MM.1S (cell line): Measurements from ENCODE around the gene S100A8.

Experiments
- CTCF ChIP-seq: fragments of 300-600 bp; sonication (generic); IDR thresholded peaks from 2 replicates; pipeline ENCODE4 v1.5.1; 2016; ENCODE audit warnings: antibody characterized with exemption, low read length, mixed read lengths
- EZH2 ChIP-seq: fragments of 300-600 bp; sonication (generic); optimal IDR thresholded peaks from 2 replicates; pipeline ENCODE3; 2017; ENCODE audit warnings: low read depth, mild to moderate bottlenecking, antibody characterized with exemption, low read length, mixed read lengths
- EZH2phosphoT487 ChIP-seq: fragments of 300-600 bp; sonication (generic); IDR thresholded peaks from 2 replicates; pipeline ENCODE4 v1.6.1; 2018; ENCODE audit warnings: antibody characterized with exemption, low read length

DNA sequence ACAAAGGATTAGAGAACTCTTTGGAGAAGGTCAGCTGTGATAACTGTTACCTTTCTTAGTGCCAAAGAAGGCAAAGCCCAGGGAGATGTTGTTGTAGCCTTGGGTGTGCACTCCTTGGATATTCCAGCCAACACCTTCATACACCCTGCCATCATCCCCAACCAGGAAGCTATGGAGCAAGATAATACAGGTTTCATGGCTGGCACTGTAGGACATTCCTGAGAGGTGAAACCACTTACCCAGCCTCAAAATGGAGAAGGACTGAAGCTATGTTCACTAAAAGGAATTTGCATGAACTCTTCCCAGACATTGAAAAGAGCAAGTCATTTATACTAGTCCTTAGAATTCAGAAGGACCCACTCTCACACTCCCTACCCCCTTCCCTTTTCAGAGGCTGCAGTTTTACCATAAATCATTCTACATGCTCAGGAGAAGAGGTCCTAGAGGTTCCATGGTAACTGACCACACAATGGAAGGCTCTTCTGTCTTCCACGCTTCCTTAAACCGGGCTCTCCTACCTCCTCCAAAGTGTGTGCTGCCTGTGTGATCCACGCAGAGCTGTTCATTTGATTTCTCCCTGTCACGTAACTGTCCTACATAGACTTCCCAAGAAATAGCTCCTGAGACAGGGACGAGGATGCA is 47.7 kb downstream of the S100A8 start:
- TF ChIP-seq CTCF (no peak), EZH2phosphoT487 (no peak), EZH2 (no peak)
